Left renal pelvis (tissue), 4 donors: ENCODE measurements around the gene TMEM42. TPM values are rescaled to one million over a fixed set of nuclear protein-coding genes. Genes with fewer than 3 reads are reported as not detected.

Experiments used
- DNase-seq, 4 donors: peaks; one replicate each; pipeline ENCODE4 v3.0.0-alpha.2; 2013; ENCODE audit warnings: low read depth in 4 of 4, low spot score in 3 of 4
- polyA plus RNA-seq, 4 donors: library from polyadenylated mRNA; unstranded; fragments of 120-200 nt; gene quantifications; one replicate each; pipeline ENCODE4 v1.2.1, GENCODE V29; 2013; ENCODE audit not compliant: insufficient read length in 4 of 4

The TMEM42 gene
- polyA plus RNA-seq, 4 donors = 17.8 to 28.5 (median 27.0) TPM

GRCh38 chr3:44870375-44871061, 8.8 kb downstream of the TMEM42 start:
- DNase-seq = no peak

DNA sequence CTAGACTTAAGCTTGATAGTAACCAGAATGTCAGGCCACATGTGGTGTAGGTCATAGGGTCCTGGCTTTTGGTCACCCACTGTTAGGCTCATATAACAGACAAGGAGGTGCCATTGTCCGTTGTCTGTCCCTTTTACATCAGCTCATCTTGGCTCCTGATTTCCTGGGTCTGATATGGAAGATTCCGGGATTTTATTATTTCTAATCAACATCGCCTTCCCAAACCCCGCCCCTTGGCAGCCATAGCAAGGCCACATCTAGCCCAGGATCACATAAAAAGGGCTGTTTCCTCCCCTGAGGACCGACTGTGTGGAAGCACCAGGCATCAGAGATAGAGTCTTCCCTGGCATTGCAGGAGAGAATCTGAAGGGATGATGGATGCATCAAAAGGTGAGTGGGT, 12.6 kb downstream of the TMEM42 start, which contains the start of gene TGM4:
TGM4 (plus strand) TSS at position 301 of the 400 bp plus-strand sequence; CDS start at position 372, 71 bp downstream.
- no peak for DNase-seq

GRCh38 chr3:44875596-44875995, 13.9 kb downstream of the TMEM42 start:
- DNase-seq = no peak

DNA sequence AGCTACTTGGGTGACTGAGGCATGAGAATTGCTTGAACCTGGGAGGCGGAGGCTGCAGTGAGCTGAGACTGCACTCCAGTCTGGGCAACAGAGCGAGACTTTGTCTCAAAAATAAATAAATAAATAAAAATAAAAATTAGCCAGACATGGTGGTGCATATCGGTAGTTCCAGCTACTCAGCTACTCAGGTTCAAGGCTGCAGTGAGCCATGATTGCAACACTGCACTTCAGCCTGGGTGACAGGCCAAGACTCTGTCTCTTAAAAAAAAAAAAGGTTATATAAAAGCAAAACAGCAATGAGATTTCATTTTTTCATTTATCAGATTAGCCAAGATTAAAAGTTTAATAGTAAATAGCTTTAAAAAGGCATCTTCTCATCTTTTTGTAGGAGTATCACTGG, 15.6 kb downstream of the TMEM42 start:
- no peak for DNase-seq

- DNase-seq = no peak
Observed at GRCh38 chr3:44880284-44880683, 18.6 kb downstream of the TMEM42 start.

GRCh38 chr3:44883213-44883955, 21.7 kb downstream of the TMEM42 start:
- DNase-seq = no peak

- DNase-seq = no peak
Observed at GRCh38 chr3:44883999-44884431, 22.3 kb downstream of the TMEM42 start.

DNA sequence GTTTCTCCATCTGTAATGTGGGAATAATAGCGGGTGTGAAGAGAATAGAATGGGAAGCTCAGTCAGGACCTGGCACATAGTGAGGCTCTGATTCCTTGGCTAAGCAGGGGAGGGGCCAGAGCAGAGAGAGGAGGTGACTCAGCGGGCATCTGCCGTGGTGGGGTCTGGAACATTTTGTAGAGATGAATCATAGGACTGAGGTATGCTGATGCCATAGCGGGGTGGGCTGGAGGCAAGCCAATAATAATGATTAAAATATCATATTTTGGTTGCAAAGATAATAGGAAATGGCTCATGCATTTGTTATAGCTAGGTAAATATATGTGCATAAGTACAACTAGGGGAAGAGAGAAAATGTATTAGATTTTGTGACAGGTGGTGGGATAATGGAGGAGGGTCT, 23.9 kb downstream of the TMEM42 start:
- no peak for DNase-seq

GRCh38 chr3:44886561-44886960, 24.8 kb downstream of the TMEM42 start:
- DNase-seq = no peak

GRCh38 chr3:44887101-44887500, 25.4 kb downstream of the TMEM42 start:
- DNase-seq = no peak

DNA sequence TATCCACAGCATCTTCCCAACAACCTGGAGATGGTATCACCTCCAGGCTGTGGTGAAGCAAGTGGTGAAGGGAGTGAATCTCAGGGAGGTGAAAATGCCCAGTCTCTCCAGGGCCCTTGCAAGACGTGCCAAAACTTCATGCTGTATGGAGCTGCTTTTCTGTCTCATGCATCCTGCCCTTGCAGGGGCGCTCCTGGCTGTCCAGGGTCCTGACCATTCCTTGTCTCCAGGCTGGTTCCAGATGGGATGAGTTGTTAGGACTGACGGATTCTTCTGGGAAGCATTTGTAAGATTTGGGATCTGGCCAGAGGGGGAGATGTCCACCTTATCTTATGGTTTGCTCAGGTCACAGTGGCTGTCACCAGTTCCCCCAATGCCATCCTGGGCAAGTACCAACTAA, 28.5 kb downstream of the TMEM42 start:
- DNase-seq = no peak

DNA sequence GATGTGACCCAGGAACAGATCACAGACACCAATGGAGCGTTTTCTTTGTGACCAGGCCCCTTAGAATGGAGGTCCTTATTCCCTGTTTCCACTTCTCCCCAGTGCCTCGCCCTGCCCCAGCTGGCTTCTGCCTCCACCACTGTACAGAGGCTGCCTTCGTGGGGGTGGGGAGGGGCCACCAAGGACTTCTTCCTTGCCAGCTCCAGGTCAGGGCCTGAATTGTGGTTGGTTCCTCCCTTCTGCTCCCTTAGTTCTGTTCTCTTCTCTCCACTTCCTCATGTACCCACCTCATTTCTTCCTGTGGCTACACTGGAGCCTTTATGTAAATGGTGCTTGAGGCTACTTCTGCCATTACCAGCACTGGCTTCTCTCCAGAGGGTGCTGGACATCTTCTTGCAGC, 29.1 kb downstream of the TMEM42 start:
- no peak for DNase-seq

DNA sequence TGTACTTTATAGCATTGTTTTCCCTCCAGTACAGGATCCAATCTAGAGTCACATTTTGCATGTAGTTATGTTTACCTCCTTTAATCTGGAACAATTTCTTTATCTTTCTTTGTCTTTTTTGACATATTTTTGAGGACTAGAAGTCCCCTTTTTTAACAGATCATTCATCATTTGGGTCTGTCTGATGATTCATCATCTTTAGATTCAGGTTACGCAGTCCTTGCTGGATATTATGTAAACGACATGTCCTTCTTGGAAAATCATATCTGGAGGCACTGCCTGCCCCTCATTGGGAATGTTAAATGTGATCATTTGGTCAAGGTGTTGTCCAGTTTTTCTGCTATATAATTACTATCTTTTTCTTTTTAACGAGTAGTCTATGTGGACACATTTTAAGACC, 31.0 kb downstream of the TMEM42 start:
- no peak for DNase-seq

GRCh38 chr3:44893097-44893496, 31.4 kb downstream of the TMEM42 start:
- no peak for DNase-seq

GRCh38 chr3:44894485-44894884, 32.8 kb downstream of the TMEM42 start:
- no peak for DNase-seq

GRCh38 chr3:44896440-44896839, 34.7 kb downstream of the TMEM42 start:
- no peak for DNase-seq

GRCh38 chr3:44899683-44900367, 38.1 kb downstream of the TMEM42 start:
- DNase-seq = no peak

- no peak for DNase-seq
Observed at GRCh38 chr3:44902628-44903027, 40.9 kb downstream of the TMEM42 start.

- DNase-seq = no peak
Observed at GRCh38 chr3:44903314-44903713, 41.6 kb downstream of the TMEM42 start.

DNA sequence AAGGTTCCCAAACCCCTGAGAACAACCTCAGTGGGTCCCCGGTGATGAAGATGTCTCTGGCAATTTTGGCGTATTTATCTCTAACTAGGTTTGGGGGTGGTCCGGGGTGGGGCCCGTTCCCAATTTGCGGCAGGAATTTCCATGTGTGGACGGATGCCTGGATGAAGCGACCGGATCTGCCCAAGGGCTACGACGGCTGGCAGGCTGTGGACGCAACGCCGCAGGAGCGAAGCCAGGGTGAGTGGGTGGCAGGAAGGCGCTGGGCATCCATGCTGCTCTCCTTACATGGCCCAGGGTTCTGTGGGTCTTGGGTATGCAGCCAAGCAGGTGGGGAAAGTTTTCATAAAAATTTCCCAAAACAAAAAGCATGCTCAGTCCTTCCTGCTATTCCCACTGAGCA, 42.0 kb downstream of the TMEM42 start:
- no peak for DNase-seq

DNA sequence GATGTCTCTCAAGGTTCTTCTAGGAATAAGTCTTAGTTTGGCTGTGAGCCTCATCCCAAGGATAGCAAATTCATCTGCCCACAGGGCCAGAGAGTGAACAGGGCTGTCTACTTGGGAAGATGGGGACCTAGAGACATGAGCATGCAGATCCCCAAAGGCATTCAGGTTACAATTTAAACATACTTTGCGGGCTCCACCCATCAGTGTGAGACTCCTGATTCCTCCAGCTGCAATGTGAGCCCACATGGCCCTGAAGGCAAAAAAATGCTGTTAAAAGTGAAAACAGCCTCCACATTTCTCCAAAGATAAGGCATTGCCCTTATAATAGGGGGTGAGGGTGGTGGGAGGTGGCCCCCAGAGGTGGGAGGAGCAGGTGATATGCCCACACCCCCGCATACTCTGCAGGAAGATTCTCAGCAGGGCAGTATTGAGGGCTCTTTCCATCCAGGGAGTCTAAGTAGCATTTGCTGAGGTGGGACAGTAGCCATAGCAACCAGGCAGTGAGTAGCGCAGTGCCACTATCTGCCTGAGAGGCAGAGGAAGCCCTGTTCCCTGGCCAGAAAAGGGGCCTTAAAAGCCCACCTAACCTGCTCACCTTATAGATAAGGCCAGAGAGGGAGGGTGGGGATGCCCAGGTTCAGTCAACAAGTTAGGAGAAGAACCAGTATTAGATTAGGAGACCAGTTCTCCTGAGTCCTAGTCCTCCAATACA, 43.9 kb downstream of the TMEM42 start:
- DNase-seq = no peak
